GM21447 (cell line): ENCODE data around the gene HIVEP2.

Source experiments
- ATAC-seq: cut with Tn5 transposase; IDR thresholded peaks from one replicate; pipeline ENCODE4 v1.9.1; 2021; ENCODE audit not compliant: unreplicated experiment

Gene HIVEP2

GRCh38 chr6:142867988-142868812, 76.8 kb downstream of the HIVEP2 start:
- no peak for ATAC-seq

- no peak for ATAC-seq
Measured at GRCh38 chr6:142867355-142867801, 77.6 kb downstream of the HIVEP2 start.

- ATAC-seq: no peak
Measured at GRCh38 chr6:142863981-142864380, 81.0 kb downstream of the HIVEP2 start.

GRCh38 chr6:142861711-142862110, 83.3 kb downstream of the HIVEP2 start:
- no peak for ATAC-seq

GRCh38 chr6:142860498-142860897, 84.5 kb downstream of the HIVEP2 start:
- no peak for ATAC-seq

DNA sequence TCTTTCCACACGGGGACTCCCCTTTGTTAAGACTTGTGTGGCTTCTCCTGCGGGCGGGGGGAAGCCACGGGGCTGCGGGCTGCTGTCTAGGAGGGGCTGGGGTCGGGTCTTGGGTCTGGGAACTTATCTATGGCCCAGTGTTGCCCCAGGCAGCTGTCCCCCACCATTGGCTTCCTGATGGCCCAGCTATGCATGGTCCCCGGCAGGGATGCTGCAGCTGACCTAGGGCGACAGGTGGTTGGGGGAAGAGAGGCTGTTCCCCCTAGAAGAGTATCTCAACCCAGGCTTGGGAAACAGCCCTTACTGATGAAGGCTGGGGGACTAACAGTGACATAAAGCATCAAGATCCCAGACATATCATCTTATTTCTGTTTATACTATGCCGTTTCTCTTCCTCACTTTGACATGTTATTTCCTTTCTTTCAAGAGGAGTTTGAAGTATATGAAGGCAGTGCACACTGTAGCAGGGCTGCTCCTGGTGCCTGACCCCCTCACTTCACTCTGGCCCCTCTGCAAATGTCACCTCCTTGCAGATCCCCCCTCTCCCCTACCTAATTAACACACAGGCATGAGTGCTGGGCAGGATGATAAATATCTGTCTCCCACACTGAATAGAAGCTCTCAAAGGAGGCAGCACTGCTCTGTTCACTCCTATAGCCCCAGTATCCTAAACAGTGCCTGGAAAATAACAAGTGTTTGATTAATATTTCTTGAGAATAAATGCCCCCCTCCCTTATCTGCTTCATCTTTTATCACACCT, 87.0 kb downstream of the HIVEP2 start:
- peak; percentile 12 for ATAC-seq

DNA sequence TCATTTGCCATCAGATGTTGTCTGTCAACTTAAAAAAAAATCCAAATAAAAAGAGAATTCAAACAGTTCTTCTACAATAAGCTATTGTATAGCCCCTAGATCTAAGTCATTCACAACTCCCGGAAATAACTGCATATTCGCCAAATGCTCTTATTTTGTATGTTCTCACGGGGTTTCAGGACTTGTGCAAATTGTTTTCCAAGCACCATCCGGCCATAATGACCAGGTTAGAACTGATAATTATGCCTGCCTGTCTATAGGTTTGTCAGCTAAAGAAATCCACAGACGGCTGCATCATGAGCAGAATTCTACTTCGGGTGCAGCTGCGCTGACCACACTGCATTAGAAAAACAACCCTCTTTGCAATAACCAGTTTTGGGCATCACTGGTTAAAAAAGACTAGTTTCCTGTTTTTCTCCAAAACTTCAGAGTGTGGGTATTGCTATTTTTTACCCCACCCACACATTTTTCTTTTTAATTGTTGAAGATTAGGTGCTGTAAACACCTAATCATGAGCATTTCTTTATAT, 87.7 kb downstream of the HIVEP2 start:
- peak; percentile 47 for ATAC-seq

GRCh38 chr6:142856624-142857232, 88.2 kb downstream of the HIVEP2 start:
- ATAC-seq: peak; percentile 66

DNA sequence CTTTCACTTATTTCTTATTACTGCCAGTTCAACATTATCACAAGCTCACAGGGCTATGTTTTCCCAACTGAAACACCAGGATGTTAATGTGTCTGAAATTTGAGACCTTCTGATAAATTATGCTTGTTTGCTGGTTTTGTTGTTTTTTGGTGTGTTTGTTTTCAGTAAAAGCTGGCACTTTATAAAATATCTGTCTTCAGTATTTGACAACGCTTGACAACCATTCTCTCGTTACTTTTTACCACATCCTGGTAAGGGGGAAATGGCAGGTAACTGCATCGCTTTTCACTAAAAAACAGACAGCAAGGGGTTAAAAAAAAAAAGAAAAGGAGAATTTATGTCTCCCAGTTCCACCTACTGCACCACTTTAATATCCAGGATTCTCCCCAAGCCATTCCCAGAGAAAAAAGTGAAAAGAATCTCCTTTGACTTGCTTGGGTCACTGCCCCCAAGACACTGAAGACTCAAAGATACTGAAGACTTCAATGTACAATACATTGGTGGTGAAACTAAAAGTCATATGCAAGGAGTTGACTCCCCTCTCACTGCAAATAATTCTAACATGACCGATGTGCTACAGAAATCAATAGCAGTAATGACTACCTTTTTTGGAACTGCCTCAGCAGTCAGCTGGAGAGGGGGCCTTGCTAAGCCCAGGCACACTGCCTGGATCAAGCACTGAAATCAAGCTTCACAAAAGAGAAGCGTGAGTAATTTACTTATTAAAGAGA, 88.9 kb downstream of the HIVEP2 start:
- ATAC-seq: peak; percentile 14

DNA sequence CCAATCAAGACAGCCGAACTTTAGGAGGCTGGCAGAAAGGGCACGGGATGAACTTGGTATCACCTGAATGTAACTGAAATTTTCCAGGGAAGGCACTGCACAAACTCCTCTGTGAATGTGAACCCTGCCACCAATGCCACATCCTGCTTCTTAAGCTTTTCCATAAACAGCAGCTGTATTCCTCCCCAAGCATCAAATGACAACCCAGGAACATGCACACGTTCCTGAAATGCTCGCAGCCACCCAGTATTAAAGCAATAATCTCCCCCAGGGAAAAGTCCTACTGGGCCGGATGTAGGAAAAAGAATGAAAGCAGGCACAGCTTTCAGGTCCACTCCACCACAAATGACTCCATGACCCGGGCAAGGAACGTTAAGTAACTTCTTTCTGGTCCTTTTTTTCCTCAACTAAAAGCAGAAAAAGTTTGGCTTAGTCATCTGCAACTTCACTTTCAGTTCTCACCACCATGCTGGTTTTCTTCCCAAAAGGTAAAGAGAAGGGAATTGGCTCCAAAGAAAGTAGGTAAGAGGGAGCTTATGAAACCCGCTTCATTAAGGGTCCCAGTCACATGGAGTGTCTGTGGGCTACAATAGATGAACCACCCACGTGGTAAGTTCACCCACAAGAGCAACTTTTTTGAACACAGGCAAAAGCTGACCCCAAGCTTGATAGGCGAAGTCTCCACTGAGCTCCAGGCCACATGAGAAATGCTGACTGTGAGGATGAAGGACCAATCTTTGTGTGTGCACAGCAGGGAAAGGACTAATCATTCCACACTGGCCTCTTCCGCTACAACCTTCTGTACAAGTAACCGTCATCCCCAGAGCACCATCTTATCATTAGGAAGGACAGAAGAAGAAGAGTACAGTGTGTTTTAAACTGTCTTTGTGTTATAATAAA, 90.1 kb downstream of the HIVEP2 start:
- no peak for ATAC-seq

DNA sequence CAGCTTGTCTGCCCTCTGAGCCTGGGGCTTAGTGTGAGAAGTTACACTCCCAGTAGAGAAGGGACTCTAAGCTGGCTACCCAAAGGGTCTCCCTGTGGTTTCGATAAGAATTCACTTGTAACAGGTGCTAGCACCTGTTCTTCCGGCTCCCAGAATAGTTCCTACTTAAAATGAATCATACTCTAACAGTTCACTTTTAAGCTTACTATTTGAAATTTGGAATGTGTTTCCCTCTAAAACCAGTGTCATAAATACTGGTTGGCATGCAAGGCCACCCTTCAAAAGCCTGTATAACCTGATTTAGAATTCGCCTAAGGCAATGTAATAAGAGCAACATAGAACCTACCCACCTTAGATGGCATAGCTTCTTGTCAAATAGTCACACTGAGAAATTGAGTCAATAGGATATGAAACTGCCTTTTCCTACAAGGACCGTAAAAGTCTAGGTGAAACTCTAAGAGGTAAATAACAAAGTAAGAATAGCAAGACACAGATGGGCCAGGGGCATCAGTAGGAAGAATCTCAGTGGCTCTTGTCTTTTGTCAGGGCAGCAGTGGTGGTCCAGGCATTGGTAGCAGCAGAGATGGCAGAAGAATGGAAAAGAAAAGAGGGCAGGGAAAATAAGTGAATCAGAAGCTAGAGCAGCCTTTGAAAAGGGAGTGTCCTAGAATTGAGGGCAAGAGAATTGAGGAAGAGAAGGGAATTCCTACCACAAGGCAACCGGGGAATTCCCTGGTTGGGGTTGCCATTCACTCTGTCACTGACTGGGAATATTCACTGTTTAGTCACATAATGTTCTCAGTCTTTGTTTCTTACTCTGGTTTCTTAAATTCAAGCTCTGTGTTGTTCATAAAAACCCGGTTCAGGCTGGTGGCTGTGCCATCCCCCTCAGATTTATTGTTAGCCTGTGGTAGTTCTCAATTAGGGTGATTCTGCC, 91.5 kb downstream of the HIVEP2 start:
- ATAC-seq: no peak

DNA sequence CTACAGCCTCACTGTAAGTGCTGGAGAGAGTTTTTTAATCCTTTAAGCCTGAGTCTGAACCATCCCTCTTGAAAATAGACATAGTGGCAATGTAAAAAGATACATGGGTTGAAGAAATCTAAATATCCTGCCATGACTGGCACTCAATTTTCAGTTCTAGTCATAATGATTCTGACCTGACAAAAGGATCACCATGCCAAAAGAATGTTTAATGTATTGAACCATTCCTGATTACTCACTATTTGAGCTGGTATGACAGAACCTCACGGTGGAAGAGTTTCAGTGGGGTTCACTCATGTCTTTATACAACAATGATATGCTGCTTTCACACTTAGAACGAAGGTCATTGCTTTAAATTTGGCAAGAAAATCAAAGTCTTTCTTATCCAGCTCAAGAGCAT, 93.4 kb downstream of the HIVEP2 start:
- no peak for ATAC-seq

- ATAC-seq: peak; percentile 59
Measured at GRCh38 chr6:142850679-142851423, 94.1 kb downstream of the HIVEP2 start.

- ATAC-seq: no peak
Measured at GRCh38 chr6:142848976-142849375, 96.0 kb downstream of the HIVEP2 start.

DNA sequence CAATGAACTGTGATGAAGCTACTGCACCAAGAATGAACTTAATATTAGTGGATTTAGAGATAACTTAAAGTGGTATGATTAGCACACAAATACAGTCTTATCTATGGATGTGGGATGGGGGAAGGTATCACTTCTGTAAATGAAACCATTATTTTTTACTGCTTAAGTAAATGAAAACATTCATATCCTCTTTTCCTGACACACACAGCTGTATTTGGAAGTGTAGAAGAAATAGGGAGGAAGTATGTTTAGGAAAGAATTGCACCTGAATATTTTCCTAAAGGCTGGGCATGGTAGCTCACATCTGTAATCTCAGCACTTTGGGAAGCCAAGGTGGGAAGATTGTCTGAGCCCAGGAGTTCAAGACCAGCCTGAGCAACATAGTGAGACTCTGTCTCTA, 96.8 kb downstream of the HIVEP2 start:
- no peak for ATAC-seq

GRCh38 chr6:142846883-142847287, 98.1 kb downstream of the HIVEP2 start:
- ATAC-seq: no peak

GRCh38 chr6:142846459-142846831, 98.5 kb downstream of the HIVEP2 start:
- ATAC-seq: no peak
